GM12892 (cell line): ENCODE data around the gene USP53.

Source experiments
- POLR2AphosphoS5 ChIP-seq: IDR thresholded peaks from 2 replicates; pipeline ENCODE4 v1.6.1; 2011; ENCODE audit warnings: low read depth, low read length, control low read depth
- TAF1 ChIP-seq: IDR thresholded peaks from 2 replicates; pipeline ENCODE4 v1.6.1; 2011; ENCODE audit warnings: low read depth, mild to moderate bottlenecking, control low read depth, low read length, borderline replicate concordance

DNA sequence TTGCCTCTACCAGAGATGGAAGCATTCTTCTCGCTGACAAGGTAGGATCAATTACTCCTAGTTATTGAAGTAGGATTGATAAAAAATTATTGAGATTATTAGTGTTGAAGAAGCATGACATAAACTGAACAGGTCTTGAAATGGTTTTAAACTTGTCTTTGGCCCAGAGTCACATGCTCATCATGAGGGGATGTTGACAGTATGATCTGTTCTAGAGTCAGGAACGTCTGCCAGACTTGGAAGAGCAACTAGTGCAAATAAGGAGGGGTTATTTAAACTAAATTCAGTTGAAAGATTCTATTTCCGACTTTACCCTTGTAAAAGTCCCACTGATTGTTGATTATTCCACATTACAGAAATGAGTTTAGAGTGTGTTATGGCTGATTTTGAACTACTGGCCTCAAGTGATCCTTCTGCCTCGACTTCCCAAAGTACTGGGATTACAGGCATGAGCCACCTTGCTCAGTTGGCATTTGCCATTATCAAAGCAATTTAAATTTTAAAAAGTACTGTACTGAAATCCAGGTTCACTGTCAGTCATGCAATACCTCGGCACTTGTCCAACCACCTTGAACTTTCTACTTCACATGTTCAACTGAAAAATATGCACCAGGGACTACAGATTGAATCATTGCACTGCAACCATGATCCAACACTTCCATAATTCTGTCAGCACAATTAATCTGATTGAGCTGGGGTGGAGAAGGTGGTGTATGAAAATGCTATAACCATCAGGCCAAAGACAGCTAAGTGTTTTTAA, 89.7 kb downstream of the USP53 start:
- TF ChIP-seq TAF1 (no peak), POLR2AphosphoS5 (no peak)
